ENCODE measurements around the gene CTRB2. TPM values are rescaled to one million over a fixed set of nuclear protein-coding genes. Genes with fewer than 3 reads are reported as not detected.
"Not testable (repeated sequence)": the region's sequence is repeated elsewhere in the genome, so short reads cannot be mapped to it uniquely, and the experiment has no call there.

CTRB2 gene
- total and polyA plus RNA-seq, 7 experiments from 2014 or later, result not detected

DNA sequence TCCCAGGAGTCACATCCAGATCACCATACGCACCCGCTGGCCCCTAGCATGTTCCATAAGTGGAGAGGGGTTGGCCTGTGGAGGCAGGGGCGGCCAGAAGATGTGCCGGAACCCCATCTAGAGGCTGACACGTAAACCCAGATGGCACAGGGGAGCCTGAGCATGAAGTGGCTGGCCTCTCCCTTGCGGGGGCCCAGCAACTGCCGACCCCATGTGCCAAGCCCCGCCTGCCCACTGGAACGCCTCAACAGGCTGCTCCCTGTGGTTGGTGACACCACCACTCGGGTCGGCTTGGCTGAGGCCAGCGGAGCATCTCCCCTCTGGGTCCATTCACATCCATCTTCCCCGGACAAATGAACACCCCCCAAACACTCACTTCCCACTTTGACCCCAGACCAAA, 35.0 kb upstream of the CTRB2 start:
- intact Hi-C loops (cut with micrococcal nuclease), result no loop called here
- H3K4me1 Mint-ChIP-seq, result peaks cover 0 to 4% (median 0%) of the 10 kb centered on the region in 7 donors
- no peak overlapping the region for H3K4me3 ChIP-seq (ENCODE audit: low read length)

DNA sequence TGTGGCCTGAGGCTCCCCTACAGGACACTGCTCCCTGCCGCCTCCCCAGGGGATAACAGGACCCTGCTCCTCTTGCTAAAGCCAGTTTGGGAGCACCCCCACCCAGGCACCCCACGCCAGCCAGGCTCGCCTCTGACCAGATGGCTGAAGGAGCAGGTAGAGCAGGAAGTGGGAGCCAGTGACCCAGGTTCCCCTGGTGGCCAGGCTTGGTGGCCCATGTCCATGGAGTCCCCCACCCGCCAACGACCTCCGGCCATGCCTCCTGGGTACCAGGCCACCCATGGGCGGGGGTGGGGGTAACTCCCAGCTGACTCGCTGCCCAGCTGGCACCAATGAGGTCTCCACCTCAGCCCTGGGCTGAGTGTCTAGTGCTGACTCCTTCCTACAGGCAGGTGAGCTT, 34.5 kb upstream of the CTRB2 start:
- H3K36me3 Mint-ChIP-seq, result no peaks in the 10 kb centered on the region
- H3K9me3 ChIP-seq (ENCODE audit: control insufficient read depth in 2 of 3, low read length in 3 of 3), result no peaks in the 10 kb centered on the region
- ChIA-PET CTCF (no interaction called here), POLR2A (no interaction called here)
- no peak for ATAC-seq
- DNase-seq, result no peak
- H3K36me3 ChIP-seq (ENCODE audit: control insufficient read depth in 2 of 3, insufficient read depth in 3 of 3, low read length in 3 of 3), result no peaks in the 10 kb centered on the region
- H3K4me3 Mint-ChIP-seq, result no peak overlapping the region
- peaks cover 0 to 2% (median 0%) of the 10 kb centered on the region in 11 donors for H3K9me3 Mint-ChIP-seq
- H3K4me3 ChIP-seq (ENCODE audit: low read length), result no peak overlapping the region
- H3K27me3 Mint-ChIP-seq, result peaks cover 0 to under 1% (median 0%) of the 10 kb centered on the region in 5 donors
- no peak overlapping the region for H3K27ac Mint-ChIP-seq
- H3K27me3 ChIP-seq (ENCODE audit: control insufficient read depth in 2 of 2, insufficient read depth in 2 of 2, low read length in 2 of 2), result no peaks in the 10 kb centered on the region
- no peaks in the 10 kb centered on the region for H3K4me1 ChIP-seq (ENCODE audit: control insufficient read depth in 2 of 2, insufficient read depth in 2 of 2, low read length in 2 of 2)
- H3K27ac ChIP-seq (ENCODE audit: low read depth, low read length), result no peak overlapping the region
- intact Hi-C loops (cut with micrococcal nuclease), result no loop called here
- H3K4me1 Mint-ChIP-seq, result peaks cover 0 to 4% (median 0%) of the 10 kb centered on the region in 7 donors

More for the DNA sequence above, 35.0 kb upstream of the CTRB2 start:
- Mint-ChIP-seq H3K27me3 (peaks cover 0 to 2% (median 0%) of the 10 kb centered on the region in 5 donors), H3K36me3 (no peaks in the 10 kb centered on the region), H3K27ac (no peak overlapping the region), H3K4me3 (no peak overlapping the region), H3K9me3 (peaks cover 0 to 2% (median 0%) of the 10 kb centered on the region in 11 donors)
- ATAC-seq (no peak), DNase-seq (no peak)
- H3K27ac ChIP-seq (ENCODE audit: low read depth, low read length), result no peak overlapping the region
- CTCF ChIA-PET, result no interaction called here
- no peaks in the 10 kb centered on the region for H3K4me1 ChIP-seq (ENCODE audit: control insufficient read depth in 2 of 2, insufficient read depth in 2 of 2, low read length in 2 of 2)
- no peaks in the 10 kb centered on the region for H3K27me3 ChIP-seq (ENCODE audit: control insufficient read depth in 2 of 2, insufficient read depth in 2 of 2, low read length in 2 of 2)
- no peaks in the 10 kb centered on the region for H3K9me3 ChIP-seq (ENCODE audit: control insufficient read depth in 2 of 3, low read length in 3 of 3)
- POLR2A ChIA-PET, result no interaction called here
- no peaks in the 10 kb centered on the region for H3K36me3 ChIP-seq (ENCODE audit: control insufficient read depth in 2 of 3, insufficient read depth in 3 of 3, low read length in 3 of 3)

DNA sequence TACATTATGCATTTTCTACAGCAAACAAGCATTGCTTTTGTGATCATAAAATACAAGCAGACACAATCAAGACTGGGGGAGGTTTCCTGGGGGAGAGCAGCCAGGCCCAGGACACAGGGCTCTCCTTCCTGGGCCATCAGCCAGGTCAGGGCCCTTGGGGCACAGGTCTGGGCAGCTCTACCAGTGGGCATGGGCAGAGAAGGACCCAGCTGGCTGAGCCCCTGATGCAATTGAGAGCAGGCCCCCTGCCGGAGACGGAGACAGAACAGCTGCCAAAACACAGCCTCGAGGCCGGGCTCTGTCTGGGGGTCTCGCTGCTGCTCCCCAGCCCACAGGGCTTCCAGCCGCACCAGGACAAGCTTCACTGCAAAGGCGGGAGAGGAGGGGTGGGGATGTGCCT, 33.7 kb upstream of the CTRB2 start:
- intact Hi-C loops (cut with micrococcal nuclease); H3K4me3 Mint-ChIP-seq; H3K36me3 Mint-ChIP-seq; DNase-seq; H3K27me3 Mint-ChIP-seq; H3K9me3 Mint-ChIP-seq; POLR2A ChIA-PET; H3K4me1 ChIP-seq (ENCODE audit: control insufficient read depth in 2 of 2, insufficient read depth in 2 of 2, low read length in 2 of 2); H3K4me1 Mint-ChIP-seq; ATAC-seq; H3K27ac ChIP-seq (ENCODE audit: low read depth, low read length); H3K36me3 ChIP-seq (ENCODE audit: control insufficient read depth in 2 of 3, insufficient read depth in 3 of 3, low read length in 3 of 3); H3K9me3 ChIP-seq (ENCODE audit: control insufficient read depth in 2 of 3, low read length in 3 of 3); CTCF ChIA-PET; H3K4me3 ChIP-seq (ENCODE audit: low read length); H3K27me3 ChIP-seq (ENCODE audit: control insufficient read depth in 2 of 2, insufficient read depth in 2 of 2, low read length in 2 of 2); H3K27ac Mint-ChIP-seq: not testable (repeated sequence)

DNA sequence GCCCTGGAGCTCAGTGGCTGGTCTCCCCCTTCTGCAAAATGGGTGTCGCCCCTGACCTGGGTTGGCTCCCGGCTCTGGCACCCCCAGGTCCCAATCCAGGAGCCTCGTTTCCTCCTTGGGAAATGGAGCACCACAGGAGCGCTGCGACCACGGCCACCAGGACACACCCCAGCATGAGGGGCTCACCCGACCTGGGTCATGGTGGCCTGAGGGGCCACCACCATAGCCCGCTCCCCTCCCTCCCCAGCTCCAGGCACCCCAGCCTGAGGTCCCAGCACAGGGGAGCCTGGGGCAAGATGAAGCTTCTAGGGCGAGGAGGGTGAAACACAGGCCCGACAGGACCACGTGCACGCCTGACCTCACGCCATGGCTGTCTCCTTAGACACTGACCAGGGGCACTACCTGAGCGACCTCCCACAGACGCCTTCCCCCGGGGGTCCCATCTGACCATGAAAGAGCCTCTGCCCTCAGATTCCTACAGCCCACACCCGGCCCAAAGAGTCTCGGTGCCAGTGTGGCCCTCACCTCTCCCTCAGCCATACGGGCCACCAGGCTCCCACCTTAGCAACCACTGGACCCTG, 32.7 kb upstream of the CTRB2 start:
- Mint-ChIP-seq H3K36me3 (no peaks in the 10 kb centered on the region), H3K27me3 (peaks cover 0 to 3% (median 0%) of the 10 kb centered on the region in 5 donors), H3K4me3 (no peak overlapping the region), H3K27ac (no peak overlapping the region), H3K9me3 (peaks cover 0 to under 1% (median 0%) of the 10 kb centered on the region in 11 donors), H3K4me1 (peaks cover 0 to 5% (median 0%) of the 10 kb centered on the region in 7 donors)
- CTCF ChIA-PET, result no interaction called here
- ATAC-seq (no peak), DNase-seq (no peak)
- H3K27ac ChIP-seq (ENCODE audit: low read depth, low read length), result no peak overlapping the region
- intact Hi-C loops (cut with micrococcal nuclease), result no loop called here
- H3K9me3 ChIP-seq (ENCODE audit: control insufficient read depth in 2 of 3, low read length in 3 of 3), result no peaks in the 10 kb centered on the region
- H3K4me1 ChIP-seq (ENCODE audit: control insufficient read depth in 2 of 2, insufficient read depth in 2 of 2, low read length in 2 of 2), result no peaks in the 10 kb centered on the region
- H3K27me3 ChIP-seq (ENCODE audit: control insufficient read depth in 2 of 2, insufficient read depth in 2 of 2, low read length in 2 of 2), result no peaks in the 10 kb centered on the region
- no peak overlapping the region for H3K4me3 ChIP-seq (ENCODE audit: low read length)
- no peaks in the 10 kb centered on the region for H3K36me3 ChIP-seq (ENCODE audit: control insufficient read depth in 2 of 3, insufficient read depth in 3 of 3, low read length in 3 of 3)
- POLR2A ChIA-PET, result no interaction called here

DNA sequence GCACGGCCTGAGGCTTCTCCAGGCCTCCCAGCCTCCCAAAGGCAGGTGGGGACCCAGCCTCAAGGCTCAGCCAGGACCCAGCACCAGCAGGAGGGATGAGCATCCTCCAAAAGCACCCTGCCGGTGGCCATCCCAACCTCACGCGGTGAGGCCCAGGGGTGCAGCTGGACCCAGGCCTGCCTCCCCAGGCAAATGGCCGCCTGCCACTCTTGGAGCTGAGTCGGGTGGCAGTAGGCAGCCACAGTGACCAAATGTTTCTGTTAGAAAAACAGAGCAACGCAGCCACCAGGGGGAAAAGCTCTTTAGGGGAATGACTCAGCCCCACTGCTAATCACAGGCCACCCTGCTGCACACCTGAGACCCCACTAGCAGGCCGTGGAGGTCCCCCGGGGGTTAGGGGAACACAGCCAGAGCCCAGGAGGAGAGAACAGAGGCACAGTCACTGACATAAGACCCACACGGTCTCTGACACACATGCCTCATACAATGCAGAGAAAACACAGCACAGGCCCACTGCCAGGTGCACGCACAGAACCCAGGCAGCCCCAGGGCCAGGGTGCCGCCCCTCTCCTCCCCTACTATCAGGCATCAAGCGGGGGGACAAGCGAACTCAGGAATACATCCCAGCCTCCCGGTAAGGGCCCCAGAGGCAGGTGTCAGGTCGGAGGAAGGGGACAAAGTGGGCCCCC, 32.0 kb upstream of the CTRB2 start:
- peaks cover 0 to 3% (median 0%) of the 10 kb centered on the region in 5 donors for H3K27me3 Mint-ChIP-seq
- ChIA-PET CTCF (no interaction called here), POLR2A (no interaction called here)
- no peak overlapping the region for H3K4me3 ChIP-seq (ENCODE audit: low read length)
- H3K4me1 ChIP-seq (ENCODE audit: control insufficient read depth in 2 of 2, insufficient read depth in 2 of 2, low read length in 2 of 2), result no peaks in the 10 kb centered on the region
- H3K4me1 Mint-ChIP-seq, result peaks cover 0 to 6% (median under 1%) of the 10 kb centered on the region in 7 donors
- no peak overlapping the region for H3K27ac Mint-ChIP-seq
- intact Hi-C loops (cut with micrococcal nuclease), result no loop called here
- no peaks in the 10 kb centered on the region for H3K36me3 Mint-ChIP-seq
- DNase-seq, result no peak
- ATAC-seq, result no peak
- H3K27ac ChIP-seq (ENCODE audit: low read depth, low read length), result no peak overlapping the region
- no peaks in the 10 kb centered on the region for H3K9me3 Mint-ChIP-seq
- no peaks in the 10 kb centered on the region for H3K36me3 ChIP-seq (ENCODE audit: control insufficient read depth in 2 of 3, insufficient read depth in 3 of 3, low read length in 3 of 3)
- no peak overlapping the region for H3K4me3 Mint-ChIP-seq
- H3K9me3 ChIP-seq (ENCODE audit: control insufficient read depth in 2 of 3, low read length in 3 of 3), result no peaks in the 10 kb centered on the region
- H3K27me3 ChIP-seq (ENCODE audit: control insufficient read depth in 2 of 2, insufficient read depth in 2 of 2, low read length in 2 of 2), result no peaks in the 10 kb centered on the region

DNA sequence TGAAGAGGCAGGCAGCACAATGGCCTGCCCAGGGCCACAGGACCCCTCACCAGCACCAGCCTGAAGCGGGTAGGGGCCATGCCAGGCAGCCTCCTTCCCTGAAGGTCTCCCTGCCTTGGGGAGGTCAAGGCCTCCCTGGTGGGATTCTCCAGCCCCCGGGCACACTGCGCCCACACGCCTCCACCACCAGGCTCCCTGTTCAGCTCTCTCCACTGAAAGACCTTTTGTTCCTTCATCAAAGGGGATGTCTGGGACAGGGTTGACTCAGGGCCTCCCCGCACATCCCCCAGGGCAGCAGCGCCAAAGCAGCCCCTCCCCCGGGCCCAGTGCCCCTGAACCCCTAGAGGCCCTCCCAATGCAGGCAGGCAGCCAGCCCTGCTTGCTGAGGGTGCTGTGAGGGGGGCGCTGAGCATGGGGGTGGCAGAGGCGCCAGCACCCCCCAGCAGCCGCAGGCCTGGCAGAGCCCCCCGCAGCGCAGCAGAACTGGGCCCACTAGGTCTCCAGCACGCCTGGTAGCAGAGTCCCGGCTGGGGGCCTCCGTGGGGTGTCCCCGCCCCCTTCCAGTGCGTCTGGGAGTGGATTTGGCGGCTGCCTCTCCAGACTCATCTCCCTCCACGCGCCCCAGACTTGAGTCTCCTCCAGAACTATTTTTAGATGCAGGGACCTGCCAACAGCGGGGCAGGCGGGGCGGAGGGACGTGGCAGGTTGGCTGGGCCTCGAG, 31.3 kb upstream of the CTRB2 start:
- no peak overlapping the region for H3K4me3 Mint-ChIP-seq
- POLR2A ChIA-PET, result no interaction called here
- H3K27ac Mint-ChIP-seq, result no peak overlapping the region
- CTCF ChIA-PET, result no interaction called here
- ATAC-seq, result no peak
- H3K27me3 Mint-ChIP-seq, result peaks cover 0 to 3% (median 0%) of the 10 kb centered on the region in 5 donors
- peaks cover 0 to 7% (median 4%) of the 10 kb centered on the region in 7 donors for H3K4me1 Mint-ChIP-seq
- Histone ChIP-seq H3K36me3 (ENCODE audit: control insufficient read depth in 2 of 3, insufficient read depth in 3 of 3, low read length in 3 of 3) (no peaks in the 10 kb centered on the region), H3K27me3 (ENCODE audit: control insufficient read depth in 2 of 2, insufficient read depth in 2 of 2, low read length in 2 of 2) (no peaks in the 10 kb centered on the region), H3K27ac (ENCODE audit: low read depth, low read length) (no peak overlapping the region), H3K4me1 (ENCODE audit: control insufficient read depth in 2 of 2, insufficient read depth in 2 of 2, low read length in 2 of 2) (no peaks in the 10 kb centered on the region), H3K4me3 (ENCODE audit: low read length) (no peak overlapping the region), H3K9me3 (ENCODE audit: control insufficient read depth in 2 of 3, low read length in 3 of 3) (no peaks in the 10 kb centered on the region)
- no peak for DNase-seq
- intact Hi-C loops (cut with micrococcal nuclease), result no loop called here
- no peaks in the 10 kb centered on the region for H3K9me3 Mint-ChIP-seq
- H3K36me3 Mint-ChIP-seq, result no peaks in the 10 kb centered on the region

Data from naive thymus-derived CD4-positive, alpha-beta T cell (primary cell).